ENCODE measurements around the gene TSHZ2. TPM values are rescaled to one million over a fixed set of nuclear protein-coding genes. Genes with fewer than 3 reads are reported as not detected.

Gene TSHZ2
- total and polyA plus RNA-seq, 2 experiments from 2014 or later: 10.4 to 32.0 TPM

GRCh38 chr20:53334861-53335260, 362.7 kb downstream of the TSHZ2 start:
- no peak for DNase-seq (ENCODE audit: low read depth in 1 of 2, low spot score in 1 of 2)
- Histone ChIP-seq H3K27ac (no peak overlapping the region), H3K9me3 (ENCODE audit: low read depth) (no peaks in the 10 kb centered on the region), H3K4me3 (no peak overlapping the region), H3K27me3 (no peaks in the 10 kb centered on the region), H3K4me1 (ENCODE audit: low read depth) (no peaks in the 10 kb centered on the region), H3K36me3 (no peaks in the 10 kb centered on the region)
- TF ChIP-seq CTCF (IDR thresholded peaks at IDR 0.05; ENCODE audit: low read depth, low read length): no peak

GRCh38 chr20:53335555-53335954, 363.4 kb downstream of the TSHZ2 start:
- TF ChIP-seq CTCF (IDR thresholded peaks at IDR 0.05; ENCODE audit: low read depth, low read length): no peak
- H3K9me3 ChIP-seq (ENCODE audit: low read depth): no peaks in the 10 kb centered on the region
- no peaks in the 10 kb centered on the region for H3K27me3 ChIP-seq
- no peak for DNase-seq (ENCODE audit: low read depth in 1 of 2, low spot score in 1 of 2)
- H3K27ac ChIP-seq: no peak overlapping the region
- no peaks in the 10 kb centered on the region for H3K36me3 ChIP-seq
- no peak overlapping the region for H3K4me3 ChIP-seq
- H3K4me1 ChIP-seq (ENCODE audit: low read depth): no peaks in the 10 kb centered on the region

- no peak for DNase-seq (ENCODE audit: low read depth in 1 of 2, low spot score in 1 of 2)
- H3K4me3 ChIP-seq: no peak overlapping the region
- no peak overlapping the region for H3K27ac ChIP-seq
- H3K4me1 ChIP-seq (ENCODE audit: low read depth): no peaks in the 10 kb centered on the region
- no peaks in the 10 kb centered on the region for H3K36me3 ChIP-seq
- H3K9me3 ChIP-seq (ENCODE audit: low read depth): no peaks in the 10 kb centered on the region
- H3K27me3 ChIP-seq: no peaks in the 10 kb centered on the region
- no peak for TF ChIP-seq CTCF (IDR thresholded peaks at IDR 0.05; ENCODE audit: low read depth, low read length)
Measured at GRCh38 chr20:53336892-53337291, 364.7 kb downstream of the TSHZ2 start.

- Histone ChIP-seq H3K9me3 (ENCODE audit: low read depth) (no peaks in the 10 kb centered on the region), H3K4me1 (ENCODE audit: low read depth) (no peaks in the 10 kb centered on the region), H3K36me3 (no peaks in the 10 kb centered on the region), H3K4me3 (no peak overlapping the region), H3K27me3 (no peaks in the 10 kb centered on the region), H3K27ac (no peak overlapping the region)
- no peak for TF ChIP-seq CTCF (IDR thresholded peaks at IDR 0.05; ENCODE audit: low read depth, low read length)
- DNase-seq (ENCODE audit: low read depth in 1 of 2, low spot score in 1 of 2): no peak
Measured at GRCh38 chr20:53337390-53338101, 365.4 kb downstream of the TSHZ2 start.

- Histone ChIP-seq H3K9me3 (ENCODE audit: low read depth) (no peaks in the 10 kb centered on the region), H3K4me1 (ENCODE audit: low read depth) (no peaks in the 10 kb centered on the region), H3K36me3 (no peaks in the 10 kb centered on the region), H3K27me3 (no peaks in the 10 kb centered on the region), H3K4me3 (no peak overlapping the region), H3K27ac (no peak overlapping the region)
- no peak for TF ChIP-seq CTCF (IDR thresholded peaks at IDR 0.05; ENCODE audit: low read depth, low read length)
- DNase-seq (ENCODE audit: low read depth in 1 of 2, low spot score in 1 of 2): no peak
Measured at GRCh38 chr20:53338716-53339115, 366.6 kb downstream of the TSHZ2 start.

Measured in cardiac muscle cell (in vitro differentiated cells and primary cell).